Neural cell (in vitro differentiated cells): ENCODE results near the gene CACNA1B. TPM values are rescaled to one million over a fixed set of nuclear protein-coding genes. Genes with fewer than 3 reads are reported as not detected.

Experiments
- H2AFZ ChIP-seq: fragments of 200-600, 300-800 bp; sonication (generic), shearing (Covaris generic); 2 replicates; pipeline ENCODE4 v1.6.0; 2014; ENCODE audit warnings: low read depth, mild to moderate bottlenecking, antibody characterized with exemption, low read length, moderate library complexity
- H3F3A ChIP-seq: fragments of 200-600 bp; shearing (Covaris generic); 2 replicates; pipeline ENCODE4 v1.6.1; 2016; ENCODE audit warnings: mild to moderate bottlenecking, moderate library complexity, mixed read lengths, antibody characterized with exemption, low read length; ENCODE audit not compliant: insufficient read depth, poor library complexity, severe bottlenecking
- H3K27ac ChIP-seq: fragments of 200-600, 300-800 bp; sonication (generic), shearing (Covaris generic); 2 replicates; pipeline ENCODE4 v1.5.1; 2014; ENCODE audit warnings: mild to moderate bottlenecking, low read length, moderate library complexity
- H3K27me3 ChIP-seq: fragments of 300-800, 200-600 bp; sonication (generic), shearing (Covaris generic); 2 replicates; pipeline ENCODE4 v1.6.0; 2014; ENCODE audit warnings: mild to moderate bottlenecking, low read depth, low read length, moderate library complexity; ENCODE audit not compliant: insufficient read depth
- H3K36me3 ChIP-seq: fragments of 300-800, 200-600 bp; sonication (generic), shearing (Covaris generic); 2 replicates; pipeline ENCODE4 v1.5.1; 2014; ENCODE audit warnings: mild to moderate bottlenecking, antibody characterized with exemption, low read length, moderate library complexity; ENCODE audit not compliant: insufficient read depth
- H3K4me2 ChIP-seq: fragments of 300-800, 200-600 bp; sonication (generic), shearing (Covaris generic); 2 replicates; pipeline ENCODE4 v1.6.0; 2014; ENCODE audit warnings: mild to moderate bottlenecking, low read length
- H3K4me3 ChIP-seq: fragments of 300-800, 200-600 bp; sonication (generic), shearing (Covaris generic); 2 replicates; pipeline ENCODE4 v1.5.1; 2014; ENCODE audit warnings: mild to moderate bottlenecking, low read length, moderate library complexity
- H3K79me2 ChIP-seq: fragments of 200-600 bp; shearing (Covaris generic); replicated peaks from 2 replicates; pipeline ENCODE4 v1.6.0; 2014; ENCODE audit warnings: mild to moderate bottlenecking, low read length, moderate library complexity; ENCODE audit not compliant: insufficient read depth
- H3K9ac ChIP-seq: fragments of 300-800, 200-600 bp; sonication (generic), shearing (Covaris generic); 2 replicates; pipeline ENCODE4 v1.6.1; 2016; ENCODE audit warnings: mild to moderate bottlenecking, low read length, mixed read lengths
- H3K9me2 ChIP-seq: fragments of 200-600 bp; shearing (Covaris generic); 2 replicates; pipeline ENCODE4 v1.6.1; 2016; ENCODE audit warnings: mild to moderate bottlenecking, low read length, mixed read lengths; ENCODE audit not compliant: insufficient read depth
- H3K9me3 ChIP-seq: fragments of 200-600, 300-800 bp; sonication (generic), shearing (Covaris generic); 2 replicates; pipeline ENCODE4 v1.6.1; 2016; ENCODE audit warnings: mild to moderate bottlenecking, mixed run types, low read length, moderate library complexity, mixed read lengths
- H4K20me1 ChIP-seq: fragments of 200-600 bp; shearing (Covaris generic); 2 replicates; pipeline ENCODE4 v1.6.1; 2016; ENCODE audit warnings: mild to moderate bottlenecking, mixed run types; ENCODE audit not compliant: insufficient read depth
- EP300 ChIP-seq: fragments of 450-650 bp; conservative IDR thresholded peaks from 2 replicates; pipeline ENCODE4 v1.6.1; 2014; ENCODE audit warnings: antibody characterized with exemption, mild to moderate bottlenecking, moderate library complexity; ENCODE audit not compliant: poor library complexity, severe bottlenecking
- EZH2 ChIP-seq: fragments of 200-600, 300-800 bp; shearing (Covaris generic), sonication (generic); IDR thresholded peaks from 2 replicates; pipeline ENCODE4 v1.6.1; 2014; ENCODE audit warnings: antibody characterized with exemption, low read length, borderline replicate concordance, mild to moderate bottlenecking; ENCODE audit not compliant: insufficient read depth, poor library complexity, severe bottlenecking
- MXI1 ChIP-seq: fragments of 450-650 bp; conservative IDR thresholded peaks from 2 replicates; pipeline ENCODE4 v1.6.1; 2014; ENCODE audit warnings: antibody characterized with exemption, mild to moderate bottlenecking; ENCODE audit not compliant: poor library complexity, severe bottlenecking
- POLR2AphosphoS5 ChIP-seq: IDR thresholded peaks from 2 replicates; pipeline ENCODE4 v1.6.1; 2012
- RAD21 ChIP-seq: fragments of 450-650 bp; conservative IDR thresholded peaks from 2 replicates; pipeline ENCODE4 v1.6.1; 2014; ENCODE audit warnings: antibody characterized with exemption, mild to moderate bottlenecking, moderate library complexity
- SMC3 ChIP-seq: fragments of 450-650 bp; conservative IDR thresholded peaks from 2 replicates; pipeline ENCODE4 v1.6.1; 2014; ENCODE audit warnings: antibody characterized with exemption, mild to moderate bottlenecking, moderate library complexity; ENCODE audit not compliant: poor library complexity
- TAF1 ChIP-seq: IDR thresholded peaks from 2 replicates; pipeline ENCODE4 v1.6.1; 2012; ENCODE audit warnings: low read depth
- polyA plus RNA-seq: library from polyadenylated mRNA; depleted of rRNA; stranded (reverse); fragments of >200 nt; gene quantifications from 2 replicates; pipeline ENCODE4 v1.2.3, GENCODE V29; 2014
- TF ChIP-seq, protein P1 (sequence below): IDR thresholded peaks from 2 replicates; pipeline ENCODE4 v1.6.1; 2012; ENCODE audit warnings: borderline replicate concordance
- TF ChIP-seq, protein P2 (sequence below): fragments of 450-650 bp; IDR thresholded peaks from 2 replicates; pipeline ENCODE4 v1.5.1; 2014; ENCODE audit warnings: antibody characterized with exemption, mild to moderate bottlenecking, moderate library complexity; ENCODE audit not compliant: poor library complexity, severe bottlenecking

Gene CACNA1B
- polyA plus RNA-seq, 1 donor from 2014 or later: 5.8 TPM

DNA sequence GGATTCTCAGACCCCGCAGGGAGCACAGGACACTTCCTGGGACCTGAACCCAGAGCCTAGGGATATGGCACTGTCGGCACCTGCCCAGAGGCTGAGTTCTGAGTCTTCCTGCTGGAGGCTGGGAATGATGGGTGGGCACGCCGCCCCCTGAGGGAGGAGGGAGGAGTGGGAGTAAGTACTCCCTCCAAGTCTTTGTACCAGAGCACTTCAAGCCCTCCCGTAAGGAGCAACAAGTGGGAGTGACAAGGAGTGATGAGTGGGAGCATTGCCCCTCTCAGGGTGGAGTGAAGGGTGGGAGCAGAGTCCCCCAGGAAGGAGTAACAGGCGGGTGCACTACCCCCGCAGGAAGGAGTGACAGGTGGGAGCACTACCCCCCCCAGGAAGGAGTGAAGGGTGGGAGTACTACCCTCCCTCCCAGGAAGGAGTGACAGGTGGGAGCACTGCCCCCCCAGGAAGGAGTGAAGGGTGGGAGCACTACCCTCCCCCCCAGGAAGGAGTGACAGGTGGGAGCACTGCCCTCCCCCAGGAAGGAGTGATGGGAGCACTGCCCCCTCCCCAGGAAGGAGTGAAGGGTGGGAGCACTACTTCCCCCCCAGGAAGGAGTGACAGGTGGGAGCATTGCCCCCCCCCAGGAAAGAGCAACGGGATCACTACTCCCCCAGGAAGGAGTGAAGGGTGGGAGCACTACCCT, 100.1 kb downstream of the CACNA1B start:
- TF ChIP-seq RAD21: no peak
- H3K4me3 ChIP-seq: no peak overlapping the region

DNA sequence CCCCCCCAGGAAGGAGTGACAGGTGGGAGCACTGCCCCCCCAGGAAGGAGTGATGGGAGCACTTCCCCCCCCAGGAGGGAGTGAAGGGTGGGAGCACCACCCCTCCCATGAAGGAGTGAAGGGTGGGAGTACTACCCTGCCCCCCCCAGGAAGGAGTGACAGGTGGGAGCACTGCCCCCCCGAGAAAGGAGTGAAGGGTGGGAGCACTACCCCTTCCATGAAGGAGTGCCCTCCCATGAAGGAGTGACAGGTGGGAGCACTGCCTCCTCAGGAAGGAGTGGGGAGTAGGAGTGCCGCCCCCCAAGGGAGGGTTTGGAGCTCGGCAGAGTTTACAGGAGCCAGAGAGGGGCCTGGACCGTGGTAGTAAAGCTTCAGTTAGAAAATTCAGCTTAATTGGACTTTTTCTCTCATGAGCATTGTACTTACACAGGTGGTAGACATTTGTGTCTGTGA, 100.7 kb downstream of the CACNA1B start:
- no peak overlapping the region for H3K27ac ChIP-seq

More for the DNA sequence above, 100.1 kb downstream of the CACNA1B start:
- no peaks in the 10 kb centered on the region for H3K27me3 ChIP-seq
- no peaks in the 10 kb centered on the region for H3F3A ChIP-seq
- no peak overlapping the region for H3K27ac ChIP-seq
- H3K9ac ChIP-seq: no peak overlapping the region
- no peaks in the 10 kb centered on the region for H3K36me3 ChIP-seq
- H3K4me2 ChIP-seq: no peak overlapping the region
- H3K9me2 ChIP-seq: no peaks in the 10 kb centered on the region
- H4K20me1 ChIP-seq: no peaks in the 10 kb centered on the region
- H2AFZ ChIP-seq: no peak overlapping the region
- no peaks in the 10 kb centered on the region for H3K9me3 ChIP-seq
- H3K79me2 ChIP-seq: no peaks in the 10 kb centered on the region

DNA sequence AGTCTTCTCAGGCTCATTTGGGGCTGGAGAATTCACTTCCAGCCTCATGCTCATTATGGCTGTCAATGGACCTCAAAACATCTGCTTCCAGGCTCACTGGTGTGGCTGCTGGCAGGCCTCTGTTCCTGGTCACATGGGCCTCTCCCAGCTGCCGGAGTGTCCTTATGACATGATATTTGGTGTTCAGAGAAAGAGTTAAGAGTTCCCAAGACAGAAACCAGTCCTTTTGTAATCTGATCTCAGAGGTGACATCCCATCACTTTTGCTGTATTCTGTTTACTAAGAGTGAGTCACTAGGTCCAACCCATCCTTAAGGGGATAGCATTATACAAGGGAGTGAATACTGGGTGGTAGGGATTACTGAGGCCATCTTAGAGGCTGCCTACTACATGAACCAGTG, 104.6 kb downstream of the CACNA1B start:
- TF ChIP-seq MXI1 (no peak), TAF1 (no peak), EZH2 (no peak), RAD21 (no peak), POLR2AphosphoS5 (no peak), SMC3 (no peak), EP300 (no peak)
- TF ChIP-seq, protein P1, sequence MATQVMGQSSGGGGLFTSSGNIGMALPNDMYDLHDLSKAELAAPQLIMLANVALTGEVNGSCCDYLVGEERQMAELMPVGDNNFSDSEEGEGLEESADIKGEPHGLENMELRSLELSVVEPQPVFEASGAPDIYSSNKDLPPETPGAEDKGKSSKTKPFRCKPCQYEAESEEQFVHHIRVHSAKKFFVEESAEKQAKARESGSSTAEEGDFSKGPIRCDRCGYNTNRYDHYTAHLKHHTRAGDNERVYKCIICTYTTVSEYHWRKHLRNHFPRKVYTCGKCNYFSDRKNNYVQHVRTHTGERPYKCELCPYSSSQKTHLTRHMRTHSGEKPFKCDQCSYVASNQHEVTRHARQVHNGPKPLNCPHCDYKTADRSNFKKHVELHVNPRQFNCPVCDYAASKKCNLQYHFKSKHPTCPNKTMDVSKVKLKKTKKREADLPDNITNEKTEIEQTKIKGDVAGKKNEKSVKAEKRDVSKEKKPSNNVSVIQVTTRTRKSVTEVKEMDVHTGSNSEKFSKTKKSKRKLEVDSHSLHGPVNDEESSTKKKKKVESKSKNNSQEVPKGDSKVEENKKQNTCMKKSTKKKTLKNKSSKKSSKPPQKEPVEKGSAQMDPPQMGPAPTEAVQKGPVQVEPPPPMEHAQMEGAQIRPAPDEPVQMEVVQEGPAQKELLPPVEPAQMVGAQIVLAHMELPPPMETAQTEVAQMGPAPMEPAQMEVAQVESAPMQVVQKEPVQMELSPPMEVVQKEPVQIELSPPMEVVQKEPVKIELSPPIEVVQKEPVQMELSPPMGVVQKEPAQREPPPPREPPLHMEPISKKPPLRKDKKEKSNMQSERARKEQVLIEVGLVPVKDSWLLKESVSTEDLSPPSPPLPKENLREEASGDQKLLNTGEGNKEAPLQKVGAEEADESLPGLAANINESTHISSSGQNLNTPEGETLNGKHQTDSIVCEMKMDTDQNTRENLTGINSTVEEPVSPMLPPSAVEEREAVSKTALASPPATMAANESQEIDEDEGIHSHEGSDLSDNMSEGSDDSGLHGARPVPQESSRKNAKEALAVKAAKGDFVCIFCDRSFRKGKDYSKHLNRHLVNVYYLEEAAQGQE: no peak
- TF ChIP-seq, protein P2, sequence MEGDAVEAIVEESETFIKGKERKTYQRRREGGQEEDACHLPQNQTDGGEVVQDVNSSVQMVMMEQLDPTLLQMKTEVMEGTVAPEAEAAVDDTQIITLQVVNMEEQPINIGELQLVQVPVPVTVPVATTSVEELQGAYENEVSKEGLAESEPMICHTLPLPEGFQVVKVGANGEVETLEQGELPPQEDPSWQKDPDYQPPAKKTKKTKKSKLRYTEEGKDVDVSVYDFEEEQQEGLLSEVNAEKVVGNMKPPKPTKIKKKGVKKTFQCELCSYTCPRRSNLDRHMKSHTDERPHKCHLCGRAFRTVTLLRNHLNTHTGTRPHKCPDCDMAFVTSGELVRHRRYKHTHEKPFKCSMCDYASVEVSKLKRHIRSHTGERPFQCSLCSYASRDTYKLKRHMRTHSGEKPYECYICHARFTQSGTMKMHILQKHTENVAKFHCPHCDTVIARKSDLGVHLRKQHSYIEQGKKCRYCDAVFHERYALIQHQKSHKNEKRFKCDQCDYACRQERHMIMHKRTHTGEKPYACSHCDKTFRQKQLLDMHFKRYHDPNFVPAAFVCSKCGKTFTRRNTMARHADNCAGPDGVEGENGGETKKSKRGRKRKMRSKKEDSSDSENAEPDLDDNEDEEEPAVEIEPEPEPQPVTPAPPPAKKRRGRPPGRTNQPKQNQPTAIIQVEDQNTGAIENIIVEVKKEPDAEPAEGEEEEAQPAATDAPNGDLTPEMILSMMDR: no peak
- Histone ChIP-seq H3K9me3 (peaks cover 5% of the 10 kb centered on the region), H3K36me3 (no peaks in the 10 kb centered on the region)

More for the DNA sequence above, 100.7 kb downstream of the CACNA1B start:
- Histone ChIP-seq H2AFZ (no peak overlapping the region), H3K4me2 (no peak overlapping the region), H3K79me2 (no peaks in the 10 kb centered on the region), H3K9me3 (peaks cover 2% of the 10 kb centered on the region), H3K4me3 (no peak overlapping the region), H3K27me3 (no peaks in the 10 kb centered on the region), H3K9ac (no peak overlapping the region), H3K36me3 (no peaks in the 10 kb centered on the region), H3F3A (no peaks in the 10 kb centered on the region), H4K20me1 (no peaks in the 10 kb centered on the region), H3K9me2 (no peaks in the 10 kb centered on the region)
- TF ChIP-seq RAD21: no peak
- TF ChIP-seq, protein P2: no peak
- TF ChIP-seq EZH2: no peak
- no peak for TF ChIP-seq EP300
- TF ChIP-seq TAF1: no peak

More for the DNA sequence above, 104.6 kb downstream of the CACNA1B start:
- Histone ChIP-seq H3K9ac (no peak overlapping the region), H2AFZ (no peak overlapping the region), H4K20me1 (no peaks in the 10 kb centered on the region), H3K4me2 (no peak overlapping the region), H3K9me2 (no peaks in the 10 kb centered on the region), H3K79me2 (no peaks in the 10 kb centered on the region), H3K27ac (no peak overlapping the region), H3F3A (no peaks in the 10 kb centered on the region), H3K27me3 (no peaks in the 10 kb centered on the region), H3K4me3 (no peak overlapping the region)
